Choroid plexus epithelial cell (primary cell): Measurements from ENCODE around the gene CARD11.

Source experiments
- DNase-seq: peaks from one replicate; pipeline ENCODE4 v3.0.0-alpha.2; 2010; ENCODE audit warnings: low read depth
- H3K4me3 ChIP-seq: 2 replicates; pipeline ENCODE4 v1.5.1; 2011; ENCODE audit warnings: low read depth, mild to moderate bottlenecking, control low read depth, low read length, moderate library complexity
- TF ChIP-seq, protein P1 (sequence below): conservative IDR thresholded peaks from 2 replicates; pipeline ENCODE4 v1.5.1; 2011; ENCODE audit warnings: low read depth, mild to moderate bottlenecking, control low read depth, inconsistent platforms, low read length, moderate library complexity

CARD11 gene

DNA sequence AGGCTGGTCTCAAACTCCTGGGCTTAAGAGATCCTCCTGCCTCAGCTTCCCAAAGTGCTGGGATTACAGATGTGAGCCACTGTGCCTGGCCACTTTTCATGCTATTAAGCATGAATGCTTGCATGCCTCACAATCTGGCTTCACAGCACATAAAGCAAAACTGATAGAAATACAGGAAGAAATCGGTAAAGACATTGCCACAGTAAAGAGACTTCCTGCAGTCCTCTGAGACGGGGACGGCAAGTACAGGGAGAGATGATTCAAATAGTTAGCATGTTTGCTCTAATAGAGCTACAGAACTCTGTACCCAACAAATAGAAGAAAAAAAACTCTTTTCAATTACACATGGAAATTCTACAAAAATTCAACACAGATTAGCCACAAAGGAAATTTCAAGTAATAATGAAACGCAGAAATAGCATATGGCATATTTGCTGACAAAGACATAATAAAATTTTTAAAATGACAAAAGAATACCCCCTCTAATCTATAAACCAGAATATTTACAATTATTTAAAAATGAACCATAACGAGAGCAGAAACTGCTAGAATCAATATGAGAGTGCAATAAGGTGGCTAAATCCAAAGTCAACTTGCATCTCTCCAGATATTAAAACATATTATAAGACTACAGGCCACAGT is 32.3 kb downstream of the CARD11 start:
- TF ChIP-seq, protein P1, sequence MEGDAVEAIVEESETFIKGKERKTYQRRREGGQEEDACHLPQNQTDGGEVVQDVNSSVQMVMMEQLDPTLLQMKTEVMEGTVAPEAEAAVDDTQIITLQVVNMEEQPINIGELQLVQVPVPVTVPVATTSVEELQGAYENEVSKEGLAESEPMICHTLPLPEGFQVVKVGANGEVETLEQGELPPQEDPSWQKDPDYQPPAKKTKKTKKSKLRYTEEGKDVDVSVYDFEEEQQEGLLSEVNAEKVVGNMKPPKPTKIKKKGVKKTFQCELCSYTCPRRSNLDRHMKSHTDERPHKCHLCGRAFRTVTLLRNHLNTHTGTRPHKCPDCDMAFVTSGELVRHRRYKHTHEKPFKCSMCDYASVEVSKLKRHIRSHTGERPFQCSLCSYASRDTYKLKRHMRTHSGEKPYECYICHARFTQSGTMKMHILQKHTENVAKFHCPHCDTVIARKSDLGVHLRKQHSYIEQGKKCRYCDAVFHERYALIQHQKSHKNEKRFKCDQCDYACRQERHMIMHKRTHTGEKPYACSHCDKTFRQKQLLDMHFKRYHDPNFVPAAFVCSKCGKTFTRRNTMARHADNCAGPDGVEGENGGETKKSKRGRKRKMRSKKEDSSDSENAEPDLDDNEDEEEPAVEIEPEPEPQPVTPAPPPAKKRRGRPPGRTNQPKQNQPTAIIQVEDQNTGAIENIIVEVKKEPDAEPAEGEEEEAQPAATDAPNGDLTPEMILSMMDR, result no peak
- DNase-seq, result no peak
- H3K4me3 ChIP-seq, result no peak overlapping the region

DNA sequence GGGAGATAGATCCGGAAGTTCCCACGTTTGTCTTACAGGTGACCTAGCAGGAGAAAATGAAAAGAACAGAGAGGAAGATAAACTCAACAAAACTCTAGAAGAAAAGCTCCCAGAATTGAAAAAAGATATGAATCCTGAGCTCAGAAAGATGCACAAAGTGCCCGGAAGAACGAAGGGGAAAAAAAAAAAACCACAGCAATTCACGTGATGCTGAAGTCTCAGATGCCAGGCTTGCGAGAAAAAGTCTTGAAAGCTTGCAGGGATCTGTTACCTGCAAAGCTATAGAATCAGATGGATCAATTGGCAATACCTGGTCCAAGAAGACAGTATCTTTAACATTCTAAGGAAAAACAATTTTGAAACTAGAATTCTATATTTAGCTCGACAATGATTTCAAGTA is 33.5 kb downstream of the CARD11 start:
- H3K4me3 ChIP-seq, result no peak overlapping the region
- no peak for DNase-seq

DNA sequence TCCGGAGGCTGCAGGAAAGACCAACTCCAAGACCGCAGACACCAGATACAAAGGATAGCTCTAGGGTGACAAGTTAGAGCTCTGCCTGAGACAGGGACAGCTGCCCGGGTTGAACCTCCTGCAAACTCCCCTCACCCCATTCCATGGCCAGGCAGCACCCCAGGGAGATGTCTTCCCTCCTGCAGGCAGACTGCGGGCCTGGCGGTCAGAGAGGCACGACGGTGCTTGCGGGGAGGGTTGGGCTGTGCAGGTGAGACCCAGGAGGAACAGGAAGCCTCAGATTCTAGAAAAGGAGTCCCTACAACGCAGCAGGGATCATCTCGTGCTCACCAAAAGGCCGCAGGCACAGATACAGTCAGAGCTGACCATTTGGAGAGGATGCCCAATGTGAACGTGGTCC is 34.6 kb downstream of the CARD11 start:
- TF ChIP-seq, protein P1, result no peak
- H3K4me3 ChIP-seq, result no peak overlapping the region
- no peak for DNase-seq

More for the DNA sequence above, 33.5 kb downstream of the CARD11 start:
- TF ChIP-seq, protein P1, result no peak

DNA sequence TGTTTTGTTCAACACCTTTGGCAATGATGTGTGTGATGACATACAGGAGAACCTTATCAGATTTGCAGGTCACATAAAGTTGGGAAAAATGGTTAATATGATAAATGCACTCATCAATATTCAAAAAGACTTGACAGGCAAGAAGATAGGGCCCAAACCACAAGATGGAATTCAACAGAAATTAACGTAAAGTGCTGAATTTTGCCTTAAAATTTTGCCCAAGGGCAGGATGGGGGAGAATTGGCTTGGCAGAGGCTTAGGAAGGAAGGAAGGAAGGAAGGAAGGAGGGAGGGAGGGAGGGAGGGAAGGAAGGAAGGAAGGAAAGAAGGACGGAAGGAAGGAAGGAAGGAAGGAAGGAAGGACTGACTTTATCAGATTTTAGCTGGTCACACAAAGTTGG is 35.3 kb downstream of the CARD11 start:
- TF ChIP-seq, protein P1, result no peak
- no peak overlapping the region for H3K4me3 ChIP-seq
- DNase-seq, result no peak

DNA sequence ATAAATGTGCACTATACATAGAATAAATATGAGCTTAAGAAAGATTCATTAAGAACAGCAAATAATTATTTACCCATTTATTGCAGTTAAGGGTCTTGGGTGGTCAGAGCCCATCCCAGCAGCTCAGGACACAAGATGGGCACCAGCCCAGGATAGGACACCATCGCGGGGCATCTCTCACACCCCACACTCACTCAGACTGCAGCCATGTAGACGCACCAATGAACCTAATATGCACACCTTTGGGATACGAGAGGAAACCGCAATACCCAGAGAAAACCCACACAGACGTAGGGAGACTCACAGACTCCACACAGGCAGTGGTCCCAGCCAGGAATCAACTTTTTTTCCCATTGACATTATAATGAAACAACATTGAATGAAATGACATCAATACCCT is 36.0 kb downstream of the CARD11 start:
- no peak overlapping the region for H3K4me3 ChIP-seq
- DNase-seq, result no peak
- TF ChIP-seq, protein P1, result no peak

DNA sequence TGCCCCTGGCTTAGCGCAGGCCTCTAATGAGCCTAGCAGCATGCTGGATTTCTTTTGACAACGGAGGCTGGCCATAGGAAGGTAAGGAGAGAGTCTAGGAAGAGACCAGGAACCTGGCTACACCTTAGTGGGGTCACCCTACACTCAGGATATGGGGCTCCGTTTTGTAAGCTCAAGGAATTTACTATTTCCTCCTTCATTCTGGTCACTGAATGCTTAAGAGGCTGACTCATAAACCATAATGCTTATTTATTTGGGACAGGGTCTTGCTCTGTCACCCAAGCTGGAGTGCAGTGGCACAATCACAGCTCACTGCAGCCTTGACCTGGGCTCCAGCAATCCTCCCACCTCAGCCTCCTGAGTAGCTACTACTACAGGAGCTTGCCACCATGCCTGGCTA is 38.4 kb downstream of the CARD11 start:
- TF ChIP-seq, protein P1, result no peak
- peak; percentile 13 for DNase-seq
- no peak overlapping the region for H3K4me3 ChIP-seq

DNA sequence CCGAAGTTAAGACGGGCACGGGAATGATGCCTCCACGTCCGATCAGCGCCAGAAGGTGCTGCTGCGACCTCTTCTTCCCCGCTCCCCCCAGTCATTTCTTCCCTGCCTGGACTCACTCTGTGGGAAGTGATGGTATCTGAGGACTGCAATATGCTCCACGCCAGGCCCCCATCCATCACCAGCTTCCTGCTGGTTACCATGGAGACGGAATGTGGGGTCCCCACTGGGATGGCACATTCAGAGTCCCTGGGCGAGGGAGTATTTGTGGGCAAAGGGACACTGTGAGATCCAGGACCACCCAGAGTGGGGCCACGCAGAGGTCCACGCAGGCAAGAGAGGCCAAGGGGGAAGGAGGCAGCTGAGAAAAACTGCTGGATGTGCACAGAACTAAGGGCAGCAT is 39.7 kb downstream of the CARD11 start:
- TF ChIP-seq, protein P1, result no peak
- no peak overlapping the region for H3K4me3 ChIP-seq
- no peak for DNase-seq
